Stomach (tissue), 4 donors: ENCODE measurements around the gene AARSD1.

Experiments used
- CTCF ChIP-seq, 7 experiments: fragments of 450-650 bp in 4 of 7; fragments of 200-600 bp in 3 of 7; sonication (generic) in 3 of 7; IDR thresholded peaks; one replicate each; pipeline ENCODE4 v1.5.1; 2016 to 2019; ENCODE audit warnings: antibody characterized with exemption in 7 of 7, control low read depth in 2 of 7, mild to moderate bottlenecking in 1 of 7
- POLR2A ChIP-seq, 4 donors: fragments of 450-650 bp; IDR thresholded peaks; one replicate each; pipeline ENCODE4 v1.6.1; 2016; ENCODE audit warnings: antibody characterized with exemption in 4 of 4, control low read depth in 2 of 4, mild to moderate bottlenecking in 1 of 4, moderate library complexity in 1 of 4
- POLR2AphosphoS5 ChIP-seq, 3 donors: sonication (generic); formaldehyde crosslinking; IDR thresholded peaks; one replicate each; pipeline ENCODE4 v1.6.1; 2016; ENCODE audit warnings: antibody characterized with exemption in 3 of 3

- TF ChIP-seq CTCF (IDR thresholded peaks at IDR 0.05) (no peak), POLR2A (IDR thresholded peaks at IDR 0.05) (no peak), POLR2AphosphoS5 (IDR thresholded peaks at IDR 0.05) (no peak)
These were observed 14.0 kb downstream of the AARSD1 start for GRCh38 chr17:42950044-42950783.
